OCI-LY3 (cell line): ENCODE results near the gene LHFPL2.

Experiments
- EZH2phosphoT487 ChIP-seq: fragments of 200-600 bp; shearing (Covaris generic); IDR thresholded peaks from 2 replicates; pipeline ENCODE4 v1.6.1; 2018; ENCODE audit warnings: antibody characterized with exemption, mixed run types, low read depth
- TF ChIP-seq, protein P1 (sequence below): fragments of 200-600, 300-600 bp; sonication (generic); IDR thresholded peaks from 2 replicates; pipeline ENCODE4 v1.5.1; 2014; ENCODE audit warnings: antibody characterized with exemption, low read length, low read depth

- TF ChIP-seq, protein P1, sequence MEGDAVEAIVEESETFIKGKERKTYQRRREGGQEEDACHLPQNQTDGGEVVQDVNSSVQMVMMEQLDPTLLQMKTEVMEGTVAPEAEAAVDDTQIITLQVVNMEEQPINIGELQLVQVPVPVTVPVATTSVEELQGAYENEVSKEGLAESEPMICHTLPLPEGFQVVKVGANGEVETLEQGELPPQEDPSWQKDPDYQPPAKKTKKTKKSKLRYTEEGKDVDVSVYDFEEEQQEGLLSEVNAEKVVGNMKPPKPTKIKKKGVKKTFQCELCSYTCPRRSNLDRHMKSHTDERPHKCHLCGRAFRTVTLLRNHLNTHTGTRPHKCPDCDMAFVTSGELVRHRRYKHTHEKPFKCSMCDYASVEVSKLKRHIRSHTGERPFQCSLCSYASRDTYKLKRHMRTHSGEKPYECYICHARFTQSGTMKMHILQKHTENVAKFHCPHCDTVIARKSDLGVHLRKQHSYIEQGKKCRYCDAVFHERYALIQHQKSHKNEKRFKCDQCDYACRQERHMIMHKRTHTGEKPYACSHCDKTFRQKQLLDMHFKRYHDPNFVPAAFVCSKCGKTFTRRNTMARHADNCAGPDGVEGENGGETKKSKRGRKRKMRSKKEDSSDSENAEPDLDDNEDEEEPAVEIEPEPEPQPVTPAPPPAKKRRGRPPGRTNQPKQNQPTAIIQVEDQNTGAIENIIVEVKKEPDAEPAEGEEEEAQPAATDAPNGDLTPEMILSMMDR: no peak
- TF ChIP-seq EZH2phosphoT487: no peak
These were observed 105.3 kb downstream of the LHFPL2 start for GRCh38 chr5:78543292-78543691.
